Measurements from ENCODE around the gene SORCS1.

Gene SORCS1

DNA sequence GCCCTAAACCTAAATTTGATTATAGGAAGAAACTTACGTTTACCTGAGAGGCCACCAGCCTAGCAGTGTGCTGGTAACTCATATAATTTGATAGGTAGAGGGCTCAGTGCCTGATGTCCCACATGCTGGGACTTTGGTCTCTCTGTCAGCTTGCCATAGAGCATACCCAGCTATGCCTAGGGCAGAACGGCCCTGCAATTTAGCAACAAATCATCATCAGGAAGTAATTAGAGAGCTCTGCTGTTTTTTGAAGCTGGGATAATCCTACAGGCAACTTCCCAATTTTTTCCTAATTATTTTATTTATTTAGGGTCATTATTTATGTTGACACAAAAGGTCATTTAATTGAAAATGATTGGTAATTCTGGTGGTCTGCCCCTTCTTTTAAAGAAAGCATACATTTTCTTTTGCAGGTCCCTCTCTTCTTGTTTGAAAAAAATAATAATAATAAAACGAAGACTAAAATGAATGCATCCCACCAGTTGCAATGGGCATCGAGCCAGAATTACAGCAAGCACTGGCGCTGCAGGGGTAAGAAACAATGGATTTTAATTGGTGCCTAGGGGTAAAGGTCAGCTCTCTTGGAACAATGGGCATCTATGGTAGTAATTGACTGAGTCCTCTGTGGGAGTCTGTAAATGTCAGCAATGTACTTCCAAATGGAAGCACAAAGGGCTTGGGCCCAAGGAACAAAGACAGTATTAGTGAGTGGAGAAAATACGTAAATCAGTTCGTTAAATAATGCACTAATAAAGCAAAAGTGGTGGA is 348.0 kb downstream of the SORCS1 start:
- H3K27ac ChIP-seq = no peak overlapping the region
- no peak for TF ChIP-seq ZFX (IDR thresholded peaks at IDR 0.05; ENCODE audit: borderline replicate concordance)
- TF ChIP-seq, protein P1, sequence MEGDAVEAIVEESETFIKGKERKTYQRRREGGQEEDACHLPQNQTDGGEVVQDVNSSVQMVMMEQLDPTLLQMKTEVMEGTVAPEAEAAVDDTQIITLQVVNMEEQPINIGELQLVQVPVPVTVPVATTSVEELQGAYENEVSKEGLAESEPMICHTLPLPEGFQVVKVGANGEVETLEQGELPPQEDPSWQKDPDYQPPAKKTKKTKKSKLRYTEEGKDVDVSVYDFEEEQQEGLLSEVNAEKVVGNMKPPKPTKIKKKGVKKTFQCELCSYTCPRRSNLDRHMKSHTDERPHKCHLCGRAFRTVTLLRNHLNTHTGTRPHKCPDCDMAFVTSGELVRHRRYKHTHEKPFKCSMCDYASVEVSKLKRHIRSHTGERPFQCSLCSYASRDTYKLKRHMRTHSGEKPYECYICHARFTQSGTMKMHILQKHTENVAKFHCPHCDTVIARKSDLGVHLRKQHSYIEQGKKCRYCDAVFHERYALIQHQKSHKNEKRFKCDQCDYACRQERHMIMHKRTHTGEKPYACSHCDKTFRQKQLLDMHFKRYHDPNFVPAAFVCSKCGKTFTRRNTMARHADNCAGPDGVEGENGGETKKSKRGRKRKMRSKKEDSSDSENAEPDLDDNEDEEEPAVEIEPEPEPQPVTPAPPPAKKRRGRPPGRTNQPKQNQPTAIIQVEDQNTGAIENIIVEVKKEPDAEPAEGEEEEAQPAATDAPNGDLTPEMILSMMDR (IDR thresholded peaks at IDR 0.05) = no peak

GRCh38 chr10:106815427-106816043 is 349.0 kb downstream of the SORCS1 start:
- TF ChIP-seq, protein P1 (IDR thresholded peaks at IDR 0.05) = no peak
- no peak for TF ChIP-seq ZFX (IDR thresholded peaks at IDR 0.05; ENCODE audit: borderline replicate concordance)
- H3K27ac ChIP-seq = no peak overlapping the region

DNA sequence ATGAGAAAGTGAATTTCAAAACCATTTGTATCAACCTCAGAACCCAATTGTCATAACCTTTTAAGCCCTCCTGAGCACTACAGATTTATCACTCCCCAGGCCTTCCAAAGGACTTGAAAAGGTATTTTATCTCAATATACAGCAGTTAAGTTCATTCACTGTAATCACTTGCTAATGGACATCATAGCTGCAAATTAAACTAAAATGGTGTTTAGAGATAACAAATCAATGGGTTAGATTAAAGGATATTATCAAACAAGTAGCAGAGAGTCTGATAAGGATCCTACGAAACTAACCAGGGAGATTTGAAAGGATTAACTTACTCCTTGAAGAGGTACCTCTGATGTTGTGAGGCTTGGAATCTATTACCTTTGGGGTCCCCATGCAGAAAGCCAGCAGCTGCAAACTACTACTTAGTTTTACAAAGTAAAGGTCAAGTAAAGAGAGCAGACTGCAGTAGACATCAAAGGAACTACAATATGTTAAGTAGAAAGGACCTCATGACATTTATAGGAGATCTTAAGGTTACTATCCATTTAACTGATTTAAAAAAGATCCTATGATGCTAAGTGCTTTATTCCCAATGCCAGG is 359.4 kb downstream of the SORCS1 start:
- TF ChIP-seq, protein P1 (IDR thresholded peaks at IDR 0.05) = no peak
- TF ChIP-seq ZFX (IDR thresholded peaks at IDR 0.05; ENCODE audit: borderline replicate concordance) = no peak
- H3K27ac ChIP-seq = no peak overlapping the region

DNA sequence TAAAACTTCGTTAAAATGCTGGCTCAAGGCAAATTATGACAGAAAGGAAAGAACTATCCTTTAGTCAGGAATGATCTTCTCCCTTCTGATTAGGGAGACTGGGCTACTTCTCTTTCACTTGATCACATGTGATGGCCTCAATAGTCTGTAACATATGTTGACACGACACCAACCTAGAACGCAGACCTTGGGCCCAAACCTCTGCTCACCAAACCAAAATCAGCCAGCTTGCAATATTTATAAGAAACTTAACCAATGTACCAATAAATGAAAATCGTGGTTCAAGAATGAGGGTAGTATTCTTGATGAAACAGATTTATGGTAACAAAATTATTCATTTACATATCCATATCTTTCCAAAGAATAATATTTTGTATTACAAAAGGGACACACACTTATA is 361.6 kb downstream of the SORCS1 start:
- no peak overlapping the region for H3K27ac ChIP-seq
- TF ChIP-seq, protein P1 (IDR thresholded peaks at IDR 0.05) = no peak
- TF ChIP-seq ZFX (IDR thresholded peaks at IDR 0.05; ENCODE audit: borderline replicate concordance) = no peak

GRCh38 chr10:106799776-106800175 is 364.7 kb downstream of the SORCS1 start:
- TF ChIP-seq, protein P1 (IDR thresholded peaks at IDR 0.05) = no peak
- TF ChIP-seq ZFX (IDR thresholded peaks at IDR 0.05; ENCODE audit: borderline replicate concordance) = no peak
- no peak overlapping the region for H3K27ac ChIP-seq

DNA sequence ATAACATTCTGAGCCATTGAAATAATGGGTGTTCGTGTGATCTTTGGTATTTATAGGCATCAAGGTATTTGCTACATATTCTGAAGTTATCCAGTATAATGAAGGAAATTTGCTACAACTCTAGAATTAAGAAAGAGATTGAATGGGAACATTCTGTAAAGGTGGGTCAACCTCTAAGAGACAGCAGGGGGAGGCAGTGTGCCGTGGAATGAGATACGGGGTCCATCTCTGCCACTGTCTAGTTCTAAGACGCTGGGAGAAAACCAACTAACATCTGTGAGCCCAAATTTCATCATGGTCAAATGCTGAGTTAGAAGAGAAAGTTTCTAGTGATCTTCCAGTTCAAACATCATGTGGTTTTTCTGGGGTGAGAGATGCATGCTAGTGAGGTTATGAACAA is 368.9 kb downstream of the SORCS1 start:
- no peak for TF ChIP-seq ZFX (IDR thresholded peaks at IDR 0.05; ENCODE audit: borderline replicate concordance)
- TF ChIP-seq, protein P1 (IDR thresholded peaks at IDR 0.05) = no peak
- H3K27ac ChIP-seq = no peak overlapping the region

DNA sequence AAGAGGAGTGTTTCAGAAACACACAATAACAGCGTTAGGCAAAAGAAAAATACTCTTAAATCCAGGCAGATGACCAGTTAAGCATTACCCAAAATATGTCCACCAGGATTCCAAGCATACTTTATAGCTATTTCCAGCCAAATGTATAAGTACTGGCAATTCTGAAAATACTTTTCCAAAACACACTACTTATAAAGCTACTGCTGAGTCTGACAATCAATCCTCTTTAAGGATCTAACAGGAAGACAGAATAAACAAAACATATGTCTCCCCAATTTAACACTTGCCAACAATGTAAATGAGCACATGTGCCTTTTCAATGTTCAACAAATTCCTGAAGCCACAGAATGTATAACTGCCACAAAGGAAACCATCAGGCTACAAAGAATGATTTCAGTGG is 370.9 kb downstream of the SORCS1 start:
- no peak overlapping the region for H3K27ac ChIP-seq
- TF ChIP-seq ZFX (IDR thresholded peaks at IDR 0.05; ENCODE audit: borderline replicate concordance) = no peak
- TF ChIP-seq, protein P1 (IDR thresholded peaks at IDR 0.05) = no peak
